Left ventricle myocardium superior (tissue), 1 donor: Measurements from ENCODE around the gene TIGD6. TPM values are rescaled to one million over a fixed set of nuclear protein-coding genes. Genes with fewer than 3 reads are reported as not detected.

Experiments used
- ATAC-seq: fragments of 200-7000 bp; cut with Tn5 transposase; one replicate; pipeline ENCODE4 v1.9.1; 2020; ENCODE audit warnings: mild to moderate bottlenecking, moderate library complexity
- DNase-seq: peaks from one replicate; pipeline ENCODE4 v3.0.0-alpha.2; 2020
- intact Hi-C: fragments of 100-400 bp; cut with micrococcal nuclease; formaldehyde crosslinking; loops from one replicate; pipeline ENCODE4 v1.11.0; 2022
- total RNA-seq: library from RNA; stranded (reverse); fragmentation: NEBNext Ultra II Directional; extraction: Animal tissue kit (Norgen Biotek cat#: 25700); gene quantifications from one replicate; pipeline ENCODE4 v1.2.1, GENCODE V29; 2021
- donor health status: DM: no; HTN: yes; CAD: no; lungs with severe emphysema.

The TIGD6 gene
- total RNA-seq, 1 donor from 2014 or later: 1.9 TPM

DNA sequence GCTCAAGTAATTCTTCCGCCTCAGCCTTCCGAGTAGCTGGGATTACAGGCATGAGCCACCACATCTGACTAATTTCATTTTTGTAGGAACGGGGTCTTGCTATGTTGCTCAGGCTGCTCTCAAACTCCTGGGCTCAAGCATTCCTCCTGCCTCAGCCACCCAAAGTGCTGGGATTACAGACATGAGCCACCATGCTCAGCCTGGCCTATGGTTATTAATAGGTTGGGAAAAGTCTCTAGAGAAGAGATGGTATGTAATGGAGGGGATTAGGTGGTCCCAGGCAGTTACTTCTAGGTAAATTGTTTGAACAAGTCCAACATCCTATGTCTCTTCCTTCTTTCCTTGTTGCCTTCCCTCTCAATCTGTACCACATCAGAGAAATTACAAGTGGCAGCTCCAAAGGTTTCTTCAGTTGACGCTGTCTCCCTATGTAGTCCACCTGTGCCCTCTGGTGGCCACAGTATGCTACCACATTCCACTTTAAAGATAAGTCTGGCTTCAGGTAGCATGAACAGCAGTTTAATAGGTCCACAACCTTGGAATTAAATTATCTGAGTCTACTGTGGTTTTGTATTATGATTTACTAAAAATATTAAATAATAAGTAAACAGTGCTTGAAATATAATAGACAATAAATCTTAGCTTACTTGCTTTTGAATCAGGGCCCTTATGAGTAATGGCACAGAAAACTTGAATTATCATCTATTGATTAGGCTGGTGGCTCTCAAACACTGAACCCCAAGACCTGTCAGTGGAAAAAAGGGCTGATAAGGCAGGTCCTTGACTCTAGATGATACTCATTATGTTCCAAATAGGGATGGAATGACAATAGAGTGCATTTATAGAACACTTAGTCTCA, 9.7 kb downstream of the TIGD6 start:
- ATAC-seq (peak; percentile 84), DNase-seq (peak; percentile 63)
- intact Hi-C loops: no loop called here

- intact Hi-C loops: loop anchor here (10.0 kb wide), 1 partner anchor 153 kb away; no protein-coding TSS in a partner anchor
- DNase-seq (no peak), ATAC-seq (no peak)
These were observed 12.3 kb downstream of the TIGD6 start for GRCh38 chr5:149988126-149988525.

- no peak for DNase-seq
- intact Hi-C loops: loop anchor here (10.0 kb wide), 1 partner anchor 148 kb away; no protein-coding TSS in a partner anchor
- ATAC-seq: no peak
These were observed 17.9 kb downstream of the TIGD6 start for GRCh38 chr5:149982505-149982904.

DNA sequence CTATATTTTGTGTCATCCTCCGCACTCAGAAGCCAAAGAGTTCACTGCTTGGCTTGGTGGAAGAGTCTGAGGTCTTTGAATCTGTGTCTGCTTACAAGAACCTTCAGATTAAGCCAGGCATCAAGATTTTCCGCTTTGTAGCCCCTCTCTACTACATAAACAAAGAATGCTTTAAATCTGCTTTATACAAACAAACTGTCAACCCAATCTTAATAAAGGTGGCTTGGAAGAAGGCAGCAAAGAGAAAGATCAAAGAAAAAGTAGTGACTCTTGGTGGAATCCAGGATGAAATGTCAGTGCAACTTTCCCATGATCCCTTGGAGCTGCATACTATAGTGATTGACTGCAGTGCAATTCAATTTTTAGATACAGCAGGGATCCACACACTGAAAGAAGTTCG, 19.2 kb downstream of the TIGD6 start:
- DNase-seq (no peak), ATAC-seq (no peak)
- intact Hi-C loops: loop anchor here (10.0 kb wide), 1 partner anchor 146 kb away; no protein-coding TSS in a partner anchor

DNA sequence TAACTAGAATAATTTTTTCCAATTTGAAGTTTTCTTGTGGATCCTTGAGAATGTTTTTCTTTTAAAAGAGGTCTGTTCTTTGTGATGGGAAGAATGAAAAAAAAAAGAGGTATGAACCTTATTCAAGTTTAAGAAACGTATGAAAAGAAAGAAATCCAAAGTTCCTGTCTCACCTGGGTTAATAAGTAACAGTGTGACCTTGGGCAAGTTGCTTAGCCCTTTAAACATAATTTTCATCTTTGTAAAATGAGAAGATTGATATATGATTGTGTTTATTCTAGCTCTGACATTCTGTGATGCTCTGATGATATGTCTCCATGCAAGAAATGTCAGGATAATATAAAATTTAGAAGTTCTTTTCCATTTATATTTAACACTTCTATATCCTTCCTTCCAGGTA, 20.6 kb downstream of the TIGD6 start:
- no peak for DNase-seq
- ATAC-seq: no peak
- intact Hi-C loops: loop anchor here (10.0 kb wide), 1 partner anchor 145 kb away; no protein-coding TSS in a partner anchor

DNA sequence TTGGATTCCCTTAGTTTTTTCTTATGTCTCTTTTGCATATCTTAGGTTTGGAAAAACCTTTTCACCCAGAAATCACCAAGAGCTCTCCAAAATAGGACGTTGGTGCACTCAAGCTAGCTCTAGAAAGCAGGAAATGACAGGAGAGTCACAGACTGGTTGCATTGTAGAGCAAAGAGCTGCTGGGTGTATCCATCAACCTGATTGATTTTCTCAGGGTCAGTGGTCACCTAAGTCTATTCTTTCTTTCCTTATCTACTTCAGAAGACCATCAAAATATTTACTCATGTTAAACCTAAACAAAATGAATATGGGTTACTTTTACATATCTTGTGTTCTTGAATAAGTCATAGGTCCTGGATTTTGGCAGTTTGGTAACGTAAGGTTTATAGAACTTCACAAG, 25.0 kb downstream of the TIGD6 start:
- ATAC-seq (no peak), DNase-seq (no peak)
- intact Hi-C loops: no loop called here

DNA sequence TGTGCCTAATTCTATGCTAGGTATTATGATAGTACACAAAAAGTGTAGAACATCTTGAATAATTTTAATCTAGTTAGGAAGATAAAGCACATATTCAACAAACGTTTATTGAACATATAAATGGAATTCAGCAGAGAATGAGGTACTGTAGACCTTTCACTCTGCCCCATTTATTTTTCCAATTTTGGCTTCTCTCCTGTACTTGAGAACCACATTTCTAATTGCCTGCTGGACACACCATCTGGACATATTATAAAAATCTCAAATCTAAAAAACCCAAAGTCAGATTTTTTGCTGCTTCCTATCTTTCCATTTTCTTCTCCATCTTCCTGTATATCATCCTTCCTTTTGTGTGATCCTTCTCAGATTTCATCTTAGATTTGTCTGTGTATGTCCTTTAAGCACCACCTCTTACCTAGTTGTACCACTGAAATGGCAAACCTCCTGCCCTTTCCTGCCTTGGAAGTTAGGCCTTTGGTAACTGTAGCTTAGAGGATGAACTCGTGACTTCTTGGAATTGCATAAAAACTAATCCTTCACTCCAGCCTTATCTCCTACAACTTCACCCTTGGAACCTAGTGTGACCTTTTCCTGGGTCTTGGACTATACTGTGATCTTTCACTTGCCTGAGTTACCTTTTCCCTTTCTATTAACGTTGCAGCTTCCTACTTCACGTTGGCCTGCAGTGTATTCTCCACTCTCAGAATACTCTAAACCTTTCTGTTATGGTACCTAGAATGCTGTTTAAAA, 31.1 kb downstream of the TIGD6 start:
- ATAC-seq: no peak

GRCh38 chr5:149966946-149967345, 33.5 kb downstream of the TIGD6 start:
- ATAC-seq (no peak), DNase-seq (no peak)
- intact Hi-C loops: no loop called here

More for the DNA sequence above, 31.1 kb downstream of the TIGD6 start:
- intact Hi-C loops: no loop called here
- DNase-seq: no peak

DNA sequence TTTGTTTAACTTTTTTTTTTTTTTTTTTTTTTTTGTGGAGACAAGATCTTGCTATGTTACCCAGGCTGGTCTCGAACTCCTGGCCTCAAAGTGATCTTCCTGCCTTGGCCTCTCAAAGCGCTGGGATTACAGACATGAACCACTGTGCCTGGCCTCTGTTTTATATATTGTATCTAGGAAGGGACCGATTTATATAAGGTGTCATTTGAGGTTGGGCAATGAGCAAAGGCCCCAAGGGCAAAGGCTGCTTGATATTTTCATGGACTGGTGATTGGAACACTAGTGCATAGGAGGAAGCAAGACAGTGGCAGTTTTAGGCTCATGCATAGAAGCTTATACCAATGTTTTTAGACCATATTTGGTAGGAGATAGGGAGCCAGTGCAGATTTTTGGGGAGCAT, 36.7 kb downstream of the TIGD6 start:
- no peak for ATAC-seq
- intact Hi-C loops: no loop called here
- DNase-seq: no peak

DNA sequence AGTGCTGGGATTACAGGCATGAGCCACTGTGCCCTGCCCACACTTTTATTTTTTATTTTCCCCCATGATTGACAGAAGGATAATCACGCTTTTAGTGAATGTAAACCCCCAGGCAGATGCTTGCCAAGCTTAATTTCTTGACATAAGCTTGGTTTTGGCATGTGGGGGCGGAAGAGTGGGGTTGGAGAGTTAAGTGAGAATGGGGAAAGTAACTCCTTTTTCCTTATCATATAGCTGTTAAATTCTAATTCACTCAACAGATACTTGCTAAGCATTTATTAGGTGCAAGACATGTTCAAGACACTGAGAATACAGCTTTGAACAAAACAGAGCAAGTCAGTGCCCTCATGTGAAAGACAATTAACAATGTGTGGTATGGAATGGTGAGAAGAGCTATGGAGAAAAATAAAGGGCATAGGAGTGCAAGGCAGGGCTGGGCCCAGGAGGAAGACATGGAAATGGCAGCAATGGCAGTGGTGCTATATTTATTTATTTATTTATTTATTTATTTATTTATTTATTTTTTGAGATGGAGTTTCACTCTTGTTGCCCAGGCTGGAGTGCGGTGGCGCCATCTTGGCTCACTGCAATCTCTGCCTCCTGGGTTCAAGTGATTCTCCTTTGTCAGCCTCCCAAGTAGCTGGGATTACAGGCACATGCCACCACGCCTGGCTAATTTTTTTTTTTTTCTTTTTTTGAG, 37.7 kb downstream of the TIGD6 start:
- DNase-seq: no peak
- ATAC-seq: no peak
- intact Hi-C loops: no loop called here

- intact Hi-C loops: no loop called here
- ATAC-seq: no peak
- DNase-seq: no peak
These were observed 38.5 kb downstream of the TIGD6 start for GRCh38 chr5:149961957-149962409.

DNA sequence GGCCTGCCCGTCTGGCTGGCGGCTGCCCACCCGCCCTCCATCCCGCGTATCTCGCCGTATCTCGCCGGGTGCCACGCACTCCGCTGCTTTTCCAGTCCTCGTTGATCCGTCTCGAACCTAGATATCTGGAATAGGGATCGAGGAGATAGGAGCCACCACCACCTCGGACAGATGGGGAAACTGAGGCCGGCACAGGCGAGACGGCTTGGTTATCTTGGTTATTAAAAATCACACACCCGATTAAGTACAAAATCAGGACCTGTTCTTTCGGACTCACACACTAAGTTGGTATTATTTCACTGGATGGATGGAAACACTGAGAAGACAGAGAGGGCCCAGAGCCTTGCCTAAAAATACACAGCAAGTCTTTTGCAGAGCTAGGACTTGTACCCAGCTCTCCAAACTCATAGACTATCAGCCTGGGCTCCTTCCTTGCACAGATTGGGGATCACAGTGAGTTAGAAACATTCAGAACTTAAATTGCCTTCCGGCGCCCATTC, 39.2 kb downstream of the TIGD6 start:
- ATAC-seq (no peak), DNase-seq (no peak)
- intact Hi-C loops: no loop called here

- ATAC-seq (peak; percentile 100), DNase-seq (peak; percentile 98)
- intact Hi-C loops: no loop called here
These were observed 39.9 kb downstream of the TIGD6 start, which contains the start of gene SLC26A2 for GRCh38 chr5:149960272-149961185. Gene SLC26A2 (plus strand): TSS chr5:149960758. CDS start chr5:149977653, 16,895 bp downstream.

DNA sequence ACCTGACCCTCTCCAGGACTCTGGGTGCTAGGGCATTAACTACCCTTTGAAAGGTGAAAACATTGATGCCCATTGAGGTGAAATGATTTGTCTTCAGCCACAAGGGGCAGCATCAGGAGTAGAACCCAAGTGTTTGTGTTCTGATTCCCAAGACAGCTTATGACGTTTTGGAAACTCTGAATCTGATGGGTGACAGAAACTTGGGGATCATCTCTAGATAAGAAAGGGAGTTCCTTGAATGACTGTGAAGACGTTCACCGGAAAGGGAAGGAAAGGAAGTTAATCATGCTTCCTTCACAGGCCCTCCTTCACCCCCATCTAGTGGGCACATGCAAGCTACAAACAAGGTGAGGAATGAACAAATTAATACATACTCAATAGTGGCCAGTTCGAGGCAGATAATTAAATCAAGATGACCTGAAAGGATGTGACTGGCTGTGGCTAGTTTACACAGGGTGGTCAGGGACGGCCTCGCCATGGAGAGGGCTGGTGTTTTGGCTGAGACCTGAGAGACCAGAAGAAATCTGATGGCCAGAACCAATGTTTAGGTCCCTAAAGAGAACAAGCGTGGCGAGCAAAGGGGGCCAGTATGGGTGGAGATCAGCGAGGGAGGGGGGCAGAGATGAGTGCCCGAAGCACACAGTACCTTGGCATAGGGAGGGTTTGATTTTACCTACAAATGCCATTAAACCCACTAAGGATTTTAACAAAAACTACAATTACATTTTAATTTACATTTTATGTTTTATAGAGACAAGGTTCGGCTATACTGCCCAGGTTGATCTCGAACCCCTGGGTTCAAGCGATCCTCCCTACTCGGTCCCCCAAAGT, 40.8 kb downstream of the TIGD6 start:
- ATAC-seq: peak; percentile 1
- intact Hi-C loops: no loop called here
- no peak for DNase-seq

GRCh38 chr5:149957855-149958254, 42.6 kb downstream of the TIGD6 start:
- ATAC-seq (no peak), DNase-seq (no peak)
- intact Hi-C loops: no loop called here

GRCh38 chr5:149956685-149957084, 43.8 kb downstream of the TIGD6 start:
- ATAC-seq (no peak), DNase-seq (no peak)
- intact Hi-C loops: no loop called here

DNA sequence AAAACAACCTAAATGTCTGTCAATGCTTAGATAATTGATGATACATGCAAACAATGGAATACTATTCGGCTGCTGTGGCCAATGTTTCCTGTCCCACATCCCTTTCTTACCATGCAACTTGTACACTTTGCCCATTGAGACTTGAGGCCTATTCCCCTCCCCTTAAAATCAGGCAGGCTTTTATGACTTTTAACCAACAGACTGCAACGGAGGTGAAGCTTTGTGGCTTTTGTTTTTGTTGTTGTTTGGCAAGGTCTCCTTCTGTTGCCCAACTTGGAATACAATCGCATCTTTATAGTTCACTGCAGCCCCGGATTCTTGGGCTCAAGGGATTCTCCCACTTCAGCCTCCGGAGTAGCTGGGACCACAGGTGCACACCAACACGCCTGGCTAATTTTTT, 45.7 kb downstream of the TIGD6 start:
- no peak for ATAC-seq
- intact Hi-C loops: no loop called here
- DNase-seq: no peak
